HL-60 (cell line): ENCODE measurements around the gene SSBP4.

Source experiments
- CTCF ChIP-seq: IDR thresholded peaks from one replicate; pipeline ENCODE4 v1.5.1; 2011; ENCODE audit warnings: low read length, control low read depth, inconsistent platforms; ENCODE audit not compliant: insufficient read depth
- GABPA ChIP-seq: IDR thresholded peaks from 2 replicates; pipeline ENCODE4 v1.6.1; 2012; ENCODE audit warnings: low read depth
- POLR2AphosphoS5 ChIP-seq: IDR thresholded peaks from 2 replicates; pipeline ENCODE4 v1.6.1; 2012; ENCODE audit warnings: low read depth
- SPI1 ChIP-seq: IDR thresholded peaks from 2 replicates; pipeline ENCODE4 v1.6.1; 2012; ENCODE audit warnings: low read depth, mild to moderate bottlenecking, borderline replicate concordance
- TF ChIP-seq, protein P1 (sequence below): IDR thresholded peaks from 2 replicates; pipeline ENCODE4 v1.6.1; 2012; ENCODE audit warnings: low read depth; ENCODE audit not compliant: insufficient replicate concordance

- TF ChIP-seq CTCF: no peak
- TF ChIP-seq, protein P1, sequence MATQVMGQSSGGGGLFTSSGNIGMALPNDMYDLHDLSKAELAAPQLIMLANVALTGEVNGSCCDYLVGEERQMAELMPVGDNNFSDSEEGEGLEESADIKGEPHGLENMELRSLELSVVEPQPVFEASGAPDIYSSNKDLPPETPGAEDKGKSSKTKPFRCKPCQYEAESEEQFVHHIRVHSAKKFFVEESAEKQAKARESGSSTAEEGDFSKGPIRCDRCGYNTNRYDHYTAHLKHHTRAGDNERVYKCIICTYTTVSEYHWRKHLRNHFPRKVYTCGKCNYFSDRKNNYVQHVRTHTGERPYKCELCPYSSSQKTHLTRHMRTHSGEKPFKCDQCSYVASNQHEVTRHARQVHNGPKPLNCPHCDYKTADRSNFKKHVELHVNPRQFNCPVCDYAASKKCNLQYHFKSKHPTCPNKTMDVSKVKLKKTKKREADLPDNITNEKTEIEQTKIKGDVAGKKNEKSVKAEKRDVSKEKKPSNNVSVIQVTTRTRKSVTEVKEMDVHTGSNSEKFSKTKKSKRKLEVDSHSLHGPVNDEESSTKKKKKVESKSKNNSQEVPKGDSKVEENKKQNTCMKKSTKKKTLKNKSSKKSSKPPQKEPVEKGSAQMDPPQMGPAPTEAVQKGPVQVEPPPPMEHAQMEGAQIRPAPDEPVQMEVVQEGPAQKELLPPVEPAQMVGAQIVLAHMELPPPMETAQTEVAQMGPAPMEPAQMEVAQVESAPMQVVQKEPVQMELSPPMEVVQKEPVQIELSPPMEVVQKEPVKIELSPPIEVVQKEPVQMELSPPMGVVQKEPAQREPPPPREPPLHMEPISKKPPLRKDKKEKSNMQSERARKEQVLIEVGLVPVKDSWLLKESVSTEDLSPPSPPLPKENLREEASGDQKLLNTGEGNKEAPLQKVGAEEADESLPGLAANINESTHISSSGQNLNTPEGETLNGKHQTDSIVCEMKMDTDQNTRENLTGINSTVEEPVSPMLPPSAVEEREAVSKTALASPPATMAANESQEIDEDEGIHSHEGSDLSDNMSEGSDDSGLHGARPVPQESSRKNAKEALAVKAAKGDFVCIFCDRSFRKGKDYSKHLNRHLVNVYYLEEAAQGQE: no peak
- no peak for TF ChIP-seq POLR2AphosphoS5
- no peak for TF ChIP-seq GABPA
- TF ChIP-seq SPI1: no peak
Observed at GRCh38 chr19:18475762-18476331, 56.6 kb downstream of the SSBP4 start.
